Dermis microvascular lymphatic vessel endothelial cell (primary cell): ENCODE results near the gene ZNF440. TPM values are rescaled to one million over a fixed set of nuclear protein-coding genes. Genes with fewer than 3 reads are reported as not detected.
"Not testable (repeated sequence)": the region's sequence is repeated elsewhere in the genome, so short reads cannot be mapped to it uniquely, and the experiment has no call there.

Experiments
- DNase-seq, 2 donors: peaks; one replicate each; pipeline versions ENCODE4 v3.0.0 to v3.0.0-alpha.2; 2010; ENCODE audit warnings: low read depth in 2 of 2
- total RNA-seq: library from RNA; depleted of rRNA; stranded (reverse); fragments of >200 nt; gene quantifications from 2 replicates; pipeline ENCODE4 v1.2.1, GENCODE V29; 2014

The ZNF440 gene
- 5.9 and 7.2 TPM in 2 replicates for total RNA-seq

- DNase-seq: peak; percentile 80 to 95
These were observed at the start of gene ZNF440 for GRCh38 chr19:11814029-11814699. Gene ZNF440 (plus strand): TSS chr19:11814273. CDS start chr19:11814448, 175 bp downstream.

GRCh38 chr19:11766597-11767591 is 47.2 kb upstream of the ZNF440 start, which contains the start of gene ZNF441:
Gene ZNF441 (plus strand): TSS chr19:11767000. CDS start chr19:11767194, 194 bp downstream.
- DNase-seq: peak; percentile 89 to 94

GRCh38 chr19:11767633-11768133 is 46.4 kb upstream of the ZNF440 start:
- DNase-seq: peak in 1 of 2 donors; percentile 13

- DNase-seq: no peak
These were observed 44.1 kb upstream of the ZNF440 start for GRCh38 chr19:11769995-11770394.

- not testable (repeated sequence) for DNase-seq
These were observed 42.6 kb upstream of the ZNF440 start for GRCh38 chr19:11771520-11771919.

GRCh38 chr19:11776669-11777068 is 37.4 kb upstream of the ZNF440 start:
- DNase-seq: not testable (repeated sequence)

- no peak for DNase-seq
These were observed 33.5 kb upstream of the ZNF440 start for GRCh38 chr19:11780431-11781020.

- DNase-seq: no peak
These were observed 32.6 kb upstream of the ZNF440 start for GRCh38 chr19:11781295-11782057.

- no peak for DNase-seq
These were observed 30.3 kb upstream of the ZNF440 start for GRCh38 chr19:11783767-11784166.

GRCh38 chr19:11784356-11784755 is 29.7 kb upstream of the ZNF440 start:
- DNase-seq: no peak

GRCh38 chr19:11787536-11787935 is 26.5 kb upstream of the ZNF440 start:
- no peak for DNase-seq

- DNase-seq: no peak
These were observed 21.1 kb upstream of the ZNF440 start for GRCh38 chr19:11792942-11793341.

- DNase-seq: peak; percentile 54 to 82
These were observed 16.6 kb upstream of the ZNF440 start for GRCh38 chr19:11797491-11797890.

GRCh38 chr19:11798391-11799330 is 15.4 kb upstream of the ZNF440 start, which contains the start of gene ZNF491:
Gene ZNF491 (plus strand): TSS chr19:11798523. CDS start chr19:11805954, 7,431 bp downstream.
- DNase-seq: peak; percentile 66 to 89

- no peak for DNase-seq
These were observed 7.5 kb upstream of the ZNF440 start for GRCh38 chr19:11806354-11807098.

- no peak for DNase-seq
These were observed 7.0 kb upstream of the ZNF440 start for GRCh38 chr19:11807099-11807380.

GRCh38 chr19:11813703-11814028 is 407 bp upstream of the ZNF440 start:
- no peak for DNase-seq

GRCh38 chr19:11814700-11815035 is 595 bp downstream of the ZNF440 start:
- peak in 1 of 2 donors; percentile 45 for DNase-seq

GRCh38 chr19:11821474-11822109 is 7.5 kb downstream of the ZNF440 start:
- no peak for DNase-seq
